Measurements from ENCODE around the gene ZNF726. TPM values are rescaled to one million over a fixed set of nuclear protein-coding genes. Genes with fewer than 3 reads are reported as not detected.

ZNF726 gene
- total and polyA plus RNA-seq, 2 experiments from 2014 or later, result 0.48 to 0.66 TPM

DNA sequence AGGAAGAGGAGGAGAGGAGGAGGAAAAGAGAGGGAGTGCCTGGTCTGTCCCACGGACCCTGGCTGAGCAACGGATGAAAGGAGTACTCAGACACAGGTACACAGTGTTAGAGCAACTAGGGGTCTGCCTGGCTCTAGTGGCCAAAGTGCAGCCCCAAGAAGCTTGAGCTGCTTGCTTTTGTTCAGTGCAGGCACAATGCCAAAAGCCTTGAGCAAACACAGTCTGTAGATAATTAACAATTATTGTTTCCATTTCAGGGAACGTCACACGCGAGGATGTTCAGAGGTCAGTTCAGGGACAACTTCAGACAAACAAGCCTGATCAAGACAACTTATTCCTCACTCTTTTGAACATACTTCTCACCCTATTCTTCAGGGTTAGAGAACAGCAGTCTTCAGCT, 32.2 kb upstream of the ZNF726 start:
- no peaks in the 10 kb centered on the region for H3K4me1 ChIP-seq (ENCODE audit: insufficient read depth)

DNA sequence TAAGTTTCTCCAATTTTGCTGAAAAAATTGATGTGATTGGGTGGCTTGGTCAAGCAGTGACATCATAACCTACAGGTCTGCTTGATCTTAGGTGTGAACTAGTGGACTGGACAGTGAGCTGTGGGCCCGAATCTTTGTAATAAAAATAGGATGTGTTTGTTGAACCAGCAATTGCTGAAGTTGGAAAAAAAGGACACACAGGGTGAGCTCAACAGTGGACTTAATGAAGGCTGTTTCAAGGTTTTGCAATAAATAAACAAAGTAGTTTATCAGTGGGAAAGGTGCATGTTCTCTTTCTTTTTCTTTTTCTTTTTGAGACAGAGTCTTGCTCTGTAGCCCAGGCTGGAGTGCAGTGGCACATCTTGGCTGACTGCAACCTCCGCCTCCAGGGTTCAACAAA, 30.3 kb upstream of the ZNF726 start:
- TF ChIP-seq JUNB (IDR thresholded peaks at IDR 0.05; ENCODE audit: unreplicated experiment), result no peak
- Histone ChIP-seq H3K4me1 (ENCODE audit: insufficient read depth) (no peaks in the 10 kb centered on the region), H3F3A (replicated peaks; ENCODE audit: low read depth) (no peaks in the 10 kb centered on the region), H4K20me1 (replicated peaks; ENCODE audit: insufficient read depth) (no peaks in the 10 kb centered on the region), H2AFZ (no peak overlapping the region), H3K79me2 (replicated peaks; ENCODE audit: insufficient read depth) (no peaks in the 10 kb centered on the region), H3K27me3 (ENCODE audit: insufficient read depth) (no peaks in the 10 kb centered on the region), H3K4me2 (no peak overlapping the region), H3K9me2 (ENCODE audit: insufficient read depth) (no peaks in the 10 kb centered on the region), H3K27ac (ENCODE audit: low read depth) (no peak overlapping the region), H3K36me3 (ENCODE audit: insufficient read depth) (no peaks in the 10 kb centered on the region; the same call in 1 of the 2 replicates), H3K4me3 (no peak overlapping the region)
- Mint-ChIP-seq H3K4me1 (no peaks in the 10 kb centered on the region), H3K9me3 (peaks cover 96% of the 10 kb centered on the region), H3K4me3 (no peak overlapping the region), H3K27ac (no peak overlapping the region), H3K36me3 (ENCODE audit: low read depth) (peaks cover 30% of the 10 kb centered on the region), H3K27me3 (ENCODE audit: insufficient read depth, low read depth, poor library complexity) (peaks cover 9% of the 10 kb centered on the region)
- ATAC-seq (no peak), DNase-seq (ENCODE audit: low spot score) (no peak)

More for the DNA sequence above, 32.2 kb upstream of the ZNF726 start:
- no peaks in the 10 kb centered on the region for H3K4me1 Mint-ChIP-seq
- no peak overlapping the region for H3K4me3 Mint-ChIP-seq
- Histone ChIP-seq H3K27ac (ENCODE audit: low read depth) (no peak overlapping the region), H3K36me3 (ENCODE audit: insufficient read depth) (no peaks in the 10 kb centered on the region; the same call in 1 of the 2 replicates), H3F3A (replicated peaks; ENCODE audit: low read depth) (no peaks in the 10 kb centered on the region), H3K4me2 (no peak overlapping the region), H3K27me3 (ENCODE audit: insufficient read depth) (no peaks in the 10 kb centered on the region), H4K20me1 (replicated peaks; ENCODE audit: insufficient read depth) (no peaks in the 10 kb centered on the region), H2AFZ (no peak overlapping the region), H3K79me2 (replicated peaks; ENCODE audit: insufficient read depth) (no peaks in the 10 kb centered on the region), H3K4me3 (no peak overlapping the region), H3K9me2 (ENCODE audit: insufficient read depth) (no peaks in the 10 kb centered on the region)
- peaks cover 10% of the 10 kb centered on the region for H3K27me3 Mint-ChIP-seq (ENCODE audit: insufficient read depth, low read depth, poor library complexity)
- DNase-seq (ENCODE audit: low spot score) (no peak), ATAC-seq (no peak)
- peaks cover 97% of the 10 kb centered on the region for H3K9me3 Mint-ChIP-seq
- H3K36me3 Mint-ChIP-seq (ENCODE audit: low read depth), result peaks cover 37% of the 10 kb centered on the region
- no peak overlapping the region for H3K27ac Mint-ChIP-seq
- TF ChIP-seq, protein P1, sequence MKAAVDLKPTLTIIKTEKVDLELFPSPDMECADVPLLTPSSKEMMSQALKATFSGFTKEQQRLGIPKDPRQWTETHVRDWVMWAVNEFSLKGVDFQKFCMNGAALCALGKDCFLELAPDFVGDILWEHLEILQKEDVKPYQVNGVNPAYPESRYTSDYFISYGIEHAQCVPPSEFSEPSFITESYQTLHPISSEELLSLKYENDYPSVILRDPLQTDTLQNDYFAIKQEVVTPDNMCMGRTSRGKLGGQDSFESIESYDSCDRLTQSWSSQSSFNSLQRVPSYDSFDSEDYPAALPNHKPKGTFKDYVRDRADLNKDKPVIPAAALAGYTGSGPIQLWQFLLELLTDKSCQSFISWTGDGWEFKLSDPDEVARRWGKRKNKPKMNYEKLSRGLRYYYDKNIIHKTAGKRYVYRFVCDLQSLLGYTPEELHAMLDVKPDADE (IDR thresholded peaks at IDR 0.05), result no peak
- TF ChIP-seq CREB1 (CRISPR knock-in tag; IDR thresholded peaks at IDR 0.05; ENCODE audit: low read depth) (no peak), ZNF114 (CRISPR knock-in tag; IDR thresholded peaks at IDR 0.05) (no peak), EZH2phosphoT487 (IDR thresholded peaks at IDR 0.05; ENCODE audit: unreplicated experiment) (no peak), EZH2 (IDR thresholded peaks at IDR 0.05; ENCODE audit: low read depth, unreplicated experiment) (no peak), NANOG (IDR thresholded peaks at IDR 0.05; ENCODE audit: borderline replicate concordance) (no peak)
- TF ChIP-seq, protein P2, sequence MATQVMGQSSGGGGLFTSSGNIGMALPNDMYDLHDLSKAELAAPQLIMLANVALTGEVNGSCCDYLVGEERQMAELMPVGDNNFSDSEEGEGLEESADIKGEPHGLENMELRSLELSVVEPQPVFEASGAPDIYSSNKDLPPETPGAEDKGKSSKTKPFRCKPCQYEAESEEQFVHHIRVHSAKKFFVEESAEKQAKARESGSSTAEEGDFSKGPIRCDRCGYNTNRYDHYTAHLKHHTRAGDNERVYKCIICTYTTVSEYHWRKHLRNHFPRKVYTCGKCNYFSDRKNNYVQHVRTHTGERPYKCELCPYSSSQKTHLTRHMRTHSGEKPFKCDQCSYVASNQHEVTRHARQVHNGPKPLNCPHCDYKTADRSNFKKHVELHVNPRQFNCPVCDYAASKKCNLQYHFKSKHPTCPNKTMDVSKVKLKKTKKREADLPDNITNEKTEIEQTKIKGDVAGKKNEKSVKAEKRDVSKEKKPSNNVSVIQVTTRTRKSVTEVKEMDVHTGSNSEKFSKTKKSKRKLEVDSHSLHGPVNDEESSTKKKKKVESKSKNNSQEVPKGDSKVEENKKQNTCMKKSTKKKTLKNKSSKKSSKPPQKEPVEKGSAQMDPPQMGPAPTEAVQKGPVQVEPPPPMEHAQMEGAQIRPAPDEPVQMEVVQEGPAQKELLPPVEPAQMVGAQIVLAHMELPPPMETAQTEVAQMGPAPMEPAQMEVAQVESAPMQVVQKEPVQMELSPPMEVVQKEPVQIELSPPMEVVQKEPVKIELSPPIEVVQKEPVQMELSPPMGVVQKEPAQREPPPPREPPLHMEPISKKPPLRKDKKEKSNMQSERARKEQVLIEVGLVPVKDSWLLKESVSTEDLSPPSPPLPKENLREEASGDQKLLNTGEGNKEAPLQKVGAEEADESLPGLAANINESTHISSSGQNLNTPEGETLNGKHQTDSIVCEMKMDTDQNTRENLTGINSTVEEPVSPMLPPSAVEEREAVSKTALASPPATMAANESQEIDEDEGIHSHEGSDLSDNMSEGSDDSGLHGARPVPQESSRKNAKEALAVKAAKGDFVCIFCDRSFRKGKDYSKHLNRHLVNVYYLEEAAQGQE (IDR thresholded peaks at IDR 0.05; ENCODE audit: unreplicated experiment), result no peak

Data from GM23338 (cell line).